Endodermal cell (in vitro differentiated cells): ENCODE results near the gene MTA3. TPM values are rescaled to one million over a fixed set of nuclear protein-coding genes. Genes with fewer than 3 reads are reported as not detected.
A peak's percentile ranks its signal among the peaks of the same experiment; 100 is the strongest.

Experiments
- DNase-seq: peaks from one replicate; pipeline ENCODE4 v3.0.0-alpha.2; 2017
- H3K27ac ChIP-seq: 2 replicates; pipeline ENCODE4 v1.5.1; 2013; ENCODE audit warnings: mild to moderate bottlenecking, low read depth, low read length, moderate library complexity
- H3K27me3 ChIP-seq: 2 replicates; pipeline ENCODE4 v1.6.1; 2013; ENCODE audit warnings: mild to moderate bottlenecking, low read length, moderate library complexity; ENCODE audit not compliant: insufficient read depth, control insufficient read depth, poor library complexity, severe bottlenecking
- H3K36me3 ChIP-seq: 2 replicates; pipeline ENCODE4 v1.7.0; 2013; ENCODE audit warnings: mild to moderate bottlenecking, low read length, moderate library complexity; ENCODE audit not compliant: control insufficient read depth, insufficient read depth
- H3K4me1 ChIP-seq: one replicate; pipeline ENCODE4 v1.7.0; 2013; ENCODE audit warnings: low read length; ENCODE audit not compliant: control insufficient read depth, insufficient read depth
- H3K4me3 ChIP-seq: 2 replicates; pipeline ENCODE4 v1.5.1; 2013; ENCODE audit warnings: mild to moderate bottlenecking, low read length, moderate library complexity
- H3K9ac ChIP-seq: 2 replicates; pipeline ENCODE4 v1.6.1; 2013; ENCODE audit warnings: mild to moderate bottlenecking, low read length, moderate library complexity; ENCODE audit not compliant: poor library complexity, severe bottlenecking; ENCODE audit errors: extremely low read depth
- H3K9me3 ChIP-seq: 2 replicates; pipeline ENCODE4 v1.6.1; 2013; ENCODE audit warnings: mild to moderate bottlenecking, low read length, moderate library complexity; ENCODE audit not compliant: control insufficient read depth
- H3K27ac Mint-ChIP-seq: 2 replicates; pipeline ENCODE4 v1.8.0; 2020; ENCODE audit warnings: mixed read lengths
- H3K27me3 Mint-ChIP-seq: 2 replicates; pipeline ENCODE4 v1.8.0; 2021; ENCODE audit warnings: mild to moderate bottlenecking, mixed read lengths; ENCODE audit not compliant: insufficient read depth
- H3K36me3 Mint-ChIP-seq: 2 replicates; pipeline ENCODE4 v1.8.0; 2020; ENCODE audit warnings: low read depth, mixed read lengths
- H3K4me1 Mint-ChIP-seq: 2 replicates; pipeline ENCODE4 v1.8.0; 2020; ENCODE audit warnings: mixed read lengths
- H3K4me3 Mint-ChIP-seq: 2 replicates; pipeline ENCODE4 v1.8.0; 2020; ENCODE audit warnings: mild to moderate bottlenecking, moderate library complexity, mixed read lengths
- H3K9me3 Mint-ChIP-seq: 2 replicates; pipeline ENCODE4 v1.8.0; 2020; ENCODE audit warnings: mild to moderate bottlenecking, mixed read lengths
- CTCF ChIP-seq: fragments of 200-600 bp; sonication (generic); conservative IDR thresholded peaks from 2 replicates; pipeline ENCODE4 v1.5.0; 2021; ENCODE audit warnings: antibody characterized with exemption, mild to moderate bottlenecking
- WGBS, 2 experiments: methylation state at CpG; one replicate each; pipeline versions ENCODE4 v1.1.5 to v1.1.7; 2013; ENCODE audit warnings: missing lambda C conversion rate in 2 of 2, mixed read lengths in 1 of 2; ENCODE audit not compliant: insufficient coverage in 1 of 2, insufficient read length in 1 of 2; 5-methylcytosine and 5-hydroxymethylcytosine counted together
- total RNA-seq, 2 donors: library from RNA; stranded (reverse); fragmentation: NEBNext Ultra II Directional in 1 of 2; extraction: Animal tissue kit (Norgen Biotek cat#: 25700) in 1 of 2; gene quantifications; 2 replicates in 1 of 2; 3 replicates in 1 of 2; pipeline ENCODE4 v1.2.1, GENCODE V29; 2021

MTA3 gene
- total RNA-seq, 2 donors from 2014 or later = 138 to 154 TPM

GRCh38 chr2:42767899-42768705 lies 199.7 kb downstream of the MTA3 start:
- no peak overlapping the region for H3K4me3 ChIP-seq
- no peaks in the 10 kb centered on the region for H3K36me3 ChIP-seq
- H3K36me3 Mint-ChIP-seq = peaks cover 11% of the 10 kb centered on the region
- peaks cover 3% of the 10 kb centered on the region for H3K9me3 ChIP-seq
- H3K27ac Mint-ChIP-seq = no peak overlapping the region
- no peaks in the 10 kb centered on the region for H3K27me3 ChIP-seq
- no peaks in the 10 kb centered on the region for H3K4me1 ChIP-seq
- H3K9me3 Mint-ChIP-seq = no peaks in the 10 kb centered on the region
- peak; percentile 47 for DNase-seq
- no peak overlapping the region for H3K27ac ChIP-seq
- H3K4me1 Mint-ChIP-seq = peaks cover 5% of the 10 kb centered on the region
- WGBS, 2 experiments = 91 to 98% methylated on average over 13 to 14 of the region's 14 CpGs
- H3K27me3 Mint-ChIP-seq = no peaks in the 10 kb centered on the region
- H3K9ac ChIP-seq = no peak overlapping the region
- TF ChIP-seq CTCF = no peak
- H3K4me3 Mint-ChIP-seq = no peak overlapping the region

- Histone ChIP-seq H3K27me3 (no peaks in the 10 kb centered on the region), H3K9me3 (peaks cover 5% of the 10 kb centered on the region), H3K4me3 (no peak overlapping the region), H3K4me1 (no peaks in the 10 kb centered on the region), H3K36me3 (no peaks in the 10 kb centered on the region), H3K9ac (no peak overlapping the region), H3K27ac (no peak overlapping the region)
- Mint-ChIP-seq H3K27me3 (no peaks in the 10 kb centered on the region), H3K27ac (no peak overlapping the region), H3K36me3 (peaks cover 8% of the 10 kb centered on the region), H3K4me3 (no peak overlapping the region), H3K4me1 (peaks cover 8% of the 10 kb centered on the region), H3K9me3 (peaks cover 2% of the 10 kb centered on the region)
- TF ChIP-seq CTCF = no peak
- WGBS, 2 experiments = 63 to 67% methylated on average over 3 of the region's 3 CpGs
- DNase-seq = no peak
These were observed 200.3 kb downstream of the MTA3 start for GRCh38 chr2:42768706-42769256.

- H3K9me3 ChIP-seq = peaks cover 12% of the 10 kb centered on the region
- peaks cover 7% of the 10 kb centered on the region for H3K9me3 Mint-ChIP-seq
- peaks cover 11% of the 10 kb centered on the region for H3K4me1 Mint-ChIP-seq
- no peak for TF ChIP-seq CTCF
- H3K4me3 Mint-ChIP-seq = no peak overlapping the region
- no peak for DNase-seq
- H3K4me3 ChIP-seq = no peak overlapping the region
- no peaks in the 10 kb centered on the region for H3K4me1 ChIP-seq
- WGBS, 2 experiments = 92 to 98% methylated on average over 6 to 10 of the region's 10 CpGs
- no peaks in the 10 kb centered on the region for H3K36me3 ChIP-seq
- no peak overlapping the region for H3K9ac ChIP-seq
- no peak overlapping the region for H3K27ac Mint-ChIP-seq
- no peaks in the 10 kb centered on the region for H3K27me3 ChIP-seq
- peaks cover 11% of the 10 kb centered on the region for H3K36me3 Mint-ChIP-seq
- H3K27me3 Mint-ChIP-seq = no peaks in the 10 kb centered on the region
- no peak overlapping the region for H3K27ac ChIP-seq
These were observed 201.3 kb downstream of the MTA3 start for GRCh38 chr2:42769583-42770287.
